ENCODE measurements around the gene COPA. TPM values are rescaled to one million over a fixed set of nuclear protein-coding genes. Genes with fewer than 3 reads are reported as not detected.

The COPA gene
- total RNA-seq, 6 donors from 2014 or later, result 99.4 to 165 (median 141) TPM

DNA sequence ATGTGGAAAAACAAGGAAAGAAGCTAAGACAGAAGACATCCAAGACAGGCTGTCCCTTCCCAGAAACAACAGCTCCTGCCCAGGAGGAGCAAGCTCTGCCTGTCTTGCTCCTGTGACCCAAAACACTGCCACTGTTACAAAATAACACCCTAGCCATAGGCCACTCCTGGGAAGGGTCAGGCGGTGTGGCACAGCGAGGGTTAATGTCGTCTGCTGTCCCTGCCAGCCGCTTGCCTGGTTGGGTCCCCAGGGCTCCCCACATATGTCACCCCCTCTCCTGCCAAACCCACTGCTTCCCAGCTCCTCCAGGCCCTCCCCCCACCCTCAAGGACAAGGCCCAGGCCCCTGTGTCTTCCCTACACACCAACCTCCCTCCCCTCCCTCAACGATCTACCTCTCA is 20.0 kb upstream of the COPA start:
- Histone ChIP-seq H3K27ac (no peak overlapping the region), H3K4me3 (no peak overlapping the region), H3K27me3 (no peaks in the 10 kb centered on the region), H3K4me1 (no peaks in the 10 kb centered on the region), H3K9me3 (no peaks in the 10 kb centered on the region), H3K36me3 (peaks cover 5 to 26% (median 20%) of the 10 kb centered on the region in 4 donors)
- WGBS, 2 donors, result 52% methylated on average over 5 of the region's 5 CpGs
- DNase-seq (no peak), ATAC-seq (ENCODE audit: low FRiP score in 2 of 2) (no peak)
- TF ChIP-seq EP300 (IDR thresholded peaks at IDR 0.05) (no peak), POLR2A (IDR thresholded peaks at IDR 0.05) (no peak), CTCF (IDR thresholded peaks at IDR 0.05) (no peak), POLR2AphosphoS5 (IDR thresholded peaks at IDR 0.05) (no peak)

DNA sequence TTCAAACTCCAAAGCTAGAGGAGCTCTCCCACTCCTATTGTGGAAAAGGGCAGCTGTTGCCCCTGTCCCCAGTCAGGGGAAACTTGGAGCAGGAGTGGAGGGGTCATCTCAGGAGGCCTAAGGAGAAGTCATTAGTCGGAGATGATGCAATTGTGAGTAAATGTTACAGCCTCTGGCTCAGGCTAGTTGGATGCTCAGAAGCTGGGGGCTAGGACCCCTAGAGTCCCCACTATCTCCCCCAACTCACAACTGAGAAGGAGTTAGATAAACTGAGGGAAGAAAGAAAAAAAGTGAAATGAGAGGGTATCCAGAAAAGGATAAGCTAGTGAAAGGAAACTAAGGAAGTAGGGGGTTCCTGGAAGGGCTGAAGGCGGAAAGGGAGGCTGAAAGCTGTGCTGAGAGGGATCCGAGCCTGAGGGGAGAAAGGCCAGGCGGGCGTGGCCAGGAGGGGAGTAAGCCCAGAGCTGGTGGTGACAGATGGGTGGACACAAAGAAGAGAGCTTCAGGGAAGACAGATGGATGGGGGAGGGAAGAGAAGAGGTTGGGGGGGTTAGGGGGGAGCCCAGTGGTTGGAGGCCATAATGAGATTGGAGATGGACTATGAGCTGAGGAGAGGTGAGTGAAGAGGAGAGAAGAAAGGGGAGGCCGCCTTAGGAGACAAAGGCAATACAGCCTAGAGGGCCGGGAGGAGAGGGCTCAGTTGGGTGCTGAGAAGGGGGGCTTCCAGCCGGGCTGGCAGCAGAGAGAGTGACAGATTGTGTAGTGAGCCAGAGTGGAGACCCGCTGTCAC is 19.3 kb upstream of the COPA start:
- ATAC-seq (ENCODE audit: low FRiP score in 2 of 2), result no peak
- H3K4me1 ChIP-seq, result no peaks in the 10 kb centered on the region
- DNase-seq, result peak in 1 of 2 donors; percentile 17
- no peaks in the 10 kb centered on the region for H3K9me3 ChIP-seq
- no peak for TF ChIP-seq POLR2AphosphoS5 (IDR thresholded peaks at IDR 0.05)
- TF ChIP-seq CTCF (IDR thresholded peaks at IDR 0.05), result no peak
- TF ChIP-seq POLR2A (IDR thresholded peaks at IDR 0.05), result no peak
- TF ChIP-seq EP300 (IDR thresholded peaks at IDR 0.05), result no peak
- H3K4me3 ChIP-seq, result no peak overlapping the region
- H3K36me3 ChIP-seq, result peaks cover 11 to 32% (median 26%) of the 10 kb centered on the region in 4 donors
- no peak overlapping the region for H3K27ac ChIP-seq
- 74 to 80% methylated on average over 9 of the region's 9 CpGs for WGBS, 2 donors
- no peaks in the 10 kb centered on the region for H3K27me3 ChIP-seq

DNA sequence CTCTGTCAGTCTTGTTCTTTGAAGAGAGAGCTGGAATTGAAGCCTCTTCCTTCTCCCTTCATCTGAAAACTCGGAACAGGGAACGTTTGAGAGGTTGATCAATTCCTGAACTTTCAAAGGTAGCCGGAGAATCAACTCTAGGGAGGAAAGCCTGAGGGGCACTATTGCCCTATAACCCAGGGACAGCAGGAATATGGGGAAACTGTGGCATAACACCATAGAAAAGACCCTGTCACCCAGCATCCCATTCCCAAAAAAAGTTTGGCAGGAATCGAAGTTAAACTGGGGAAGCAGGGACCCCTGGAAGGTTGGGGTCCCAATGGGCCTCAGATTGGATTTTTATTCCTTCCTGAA is 18.7 kb upstream of the COPA start:
- H3K27ac ChIP-seq, result no peak overlapping the region
- H3K27me3 ChIP-seq, result no peaks in the 10 kb centered on the region
- peaks cover 14 to 38% (median 32%) of the 10 kb centered on the region in 4 donors for H3K36me3 ChIP-seq
- no peak overlapping the region for H3K4me3 ChIP-seq
- DNase-seq (no peak), ATAC-seq (ENCODE audit: low FRiP score in 2 of 2) (no peak)
- H3K4me1 ChIP-seq, result no peaks in the 10 kb centered on the region
- no peaks in the 10 kb centered on the region for H3K9me3 ChIP-seq
- WGBS, 2 donors, result 79 to 90% methylated on average over 4 of the region's 4 CpGs
- TF ChIP-seq POLR2AphosphoS5 (IDR thresholded peaks at IDR 0.05), result no peak
- TF ChIP-seq POLR2A (IDR thresholded peaks at IDR 0.05), result no peak
- no peak for TF ChIP-seq EP300 (IDR thresholded peaks at IDR 0.05)
- no peak for TF ChIP-seq CTCF (IDR thresholded peaks at IDR 0.05)

GRCh38 chr1:160361199-160361598 is 18.1 kb upstream of the COPA start:
- H3K36me3 ChIP-seq, result peaks cover 20 to 44% (median 38%) of the 10 kb centered on the region in 4 donors
- H3K4me3 ChIP-seq, result no peak overlapping the region
- WGBS, 2 donors, result 80 to 86% methylated on average over 2 of the region's 2 CpGs
- no peak overlapping the region for H3K27ac ChIP-seq
- no peaks in the 10 kb centered on the region for H3K4me1 ChIP-seq
- H3K27me3 ChIP-seq, result no peaks in the 10 kb centered on the region
- DNase-seq, result no peak
- no peaks in the 10 kb centered on the region for H3K9me3 ChIP-seq
- ATAC-seq (ENCODE audit: low FRiP score in 2 of 2), result no peak
- TF ChIP-seq EP300 (IDR thresholded peaks at IDR 0.05) (no peak), CTCF (IDR thresholded peaks at IDR 0.05) (no peak), POLR2AphosphoS5 (IDR thresholded peaks at IDR 0.05) (no peak), POLR2A (IDR thresholded peaks at IDR 0.05) (no peak)

DNA sequence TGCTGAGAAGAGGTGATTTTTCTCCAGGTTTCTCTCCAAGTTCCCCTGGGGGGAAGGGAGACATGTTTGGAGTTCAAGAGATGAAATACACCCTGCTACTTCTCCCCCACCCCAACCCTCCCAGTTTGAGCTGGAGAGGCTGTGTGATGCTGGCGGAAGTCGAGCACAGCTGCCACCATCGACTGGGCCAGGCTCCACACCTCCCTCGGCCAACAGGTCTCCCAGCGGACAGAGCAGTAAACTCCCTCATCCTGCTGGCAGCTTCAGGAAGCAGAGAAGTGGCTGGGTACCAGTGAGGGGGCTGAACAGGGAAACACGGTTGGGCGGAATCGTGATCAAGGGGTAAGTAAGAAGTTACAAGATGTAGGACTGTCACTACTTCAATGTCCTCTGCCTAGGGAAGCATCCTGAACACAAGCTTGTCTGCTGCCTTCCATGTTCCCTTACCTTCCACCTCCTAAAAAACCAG is 17.2 kb upstream of the COPA start:
- no peak overlapping the region for H3K4me3 ChIP-seq
- DNase-seq, result no peak
- WGBS, 2 donors, result 81% methylated on average over 8 of the region's 8 CpGs
- no peak for TF ChIP-seq POLR2A (IDR thresholded peaks at IDR 0.05)
- no peak for TF ChIP-seq POLR2AphosphoS5 (IDR thresholded peaks at IDR 0.05)
- TF ChIP-seq EP300 (IDR thresholded peaks at IDR 0.05), result no peak
- TF ChIP-seq CTCF (IDR thresholded peaks at IDR 0.05), result no peak
- no peaks in the 10 kb centered on the region for H3K27me3 ChIP-seq
- peaks cover 29 to 53% (median 47%) of the 10 kb centered on the region in 4 donors for H3K36me3 ChIP-seq
- ATAC-seq (ENCODE audit: low FRiP score in 2 of 2), result no peak
- H3K4me1 ChIP-seq, result no peaks in the 10 kb centered on the region
- no peaks in the 10 kb centered on the region for H3K9me3 ChIP-seq
- H3K27ac ChIP-seq, result no peak overlapping the region

Data from upper lobe of left lung (tissue), 6 donors.